GM23248 (cell line): Measurements from ENCODE around the gene GABRP. TPM values are rescaled to one million over a fixed set of nuclear protein-coding genes. Genes with fewer than 3 reads are reported as not detected.
A peak's percentile ranks its signal among the peaks of the same experiment; 100 is the strongest.

Experiments
- DNase-seq: peaks from one replicate; pipeline ENCODE4 v3.0.0-alpha.2; 2015
- H2AFZ ChIP-seq: fragments of 200-600 bp; sonication (generic); 2 replicates; pipeline ENCODE4 v1.6.1; 2016; ENCODE audit warnings: antibody characterized with exemption
- H3F3A ChIP-seq: fragments of 200-600 bp; sonication (generic); 2 replicates; pipeline ENCODE4 v1.6.1; 2016; ENCODE audit warnings: mild to moderate bottlenecking, antibody characterized with exemption, mixed run types; ENCODE audit not compliant: insufficient read depth
- H3K27ac ChIP-seq: fragments of 200-600 bp; sonication (generic); 2 replicates; pipeline ENCODE4 v1.5.1; 2016; ENCODE audit warnings: mild to moderate bottlenecking
- H3K27me3 ChIP-seq: fragments of 200-600 bp; sonication (generic); replicated peaks from 2 replicates; pipeline ENCODE4 v1.6.1; 2016; ENCODE audit warnings: mild to moderate bottlenecking; ENCODE audit not compliant: insufficient read depth
- H3K36me3 ChIP-seq: fragments of 200-600 bp; sonication (generic); 2 replicates; pipeline ENCODE4 v1.6.1; 2016; ENCODE audit warnings: low read depth, mild to moderate bottlenecking
- H3K4me1 ChIP-seq: fragments of 200-600 bp; sonication (generic); 2 replicates; pipeline ENCODE4 v1.6.1; 2016; ENCODE audit warnings: mild to moderate bottlenecking; ENCODE audit not compliant: insufficient read depth
- H3K4me2 ChIP-seq: fragments of 200-600 bp; sonication (generic); one replicate; pipeline ENCODE4 v1.6.1; 2016; ENCODE audit warnings: mild to moderate bottlenecking; ENCODE audit not compliant: unreplicated experiment
- H3K4me3 ChIP-seq: fragments of 200-600 bp; sonication (generic); 2 replicates; pipeline ENCODE4 v1.5.1; 2016; ENCODE audit warnings: mild to moderate bottlenecking
- H3K79me2 ChIP-seq: fragments of 200-600 bp; sonication (generic); 2 replicates; pipeline ENCODE4 v1.6.1; 2016; ENCODE audit warnings: mild to moderate bottlenecking; ENCODE audit not compliant: insufficient read depth
- H3K9ac ChIP-seq: fragments of 200-600 bp; sonication (generic); 2 replicates; pipeline ENCODE4 v1.6.1; 2016; ENCODE audit warnings: mild to moderate bottlenecking
- H3K9me2 ChIP-seq: fragments of 200-600 bp; sonication (generic); 2 replicates; pipeline ENCODE4 v1.6.1; 2016; ENCODE audit warnings: mixed run types, mild to moderate bottlenecking, moderate library complexity; ENCODE audit not compliant: insufficient read depth
- H3K9me3 ChIP-seq: fragments of 200-600 bp; sonication (generic); one replicate; pipeline ENCODE4 v1.6.1; 2017; ENCODE audit warnings: low read depth
- H4K20me1 ChIP-seq: fragments of 200-600 bp; sonication (generic); 2 replicates; pipeline ENCODE4 v1.6.0; 2016; ENCODE audit not compliant: insufficient read depth
- EZH2 ChIP-seq: fragments of 200-600 bp; sonication (generic); IDR thresholded peaks from 2 replicates; pipeline ENCODE4 v1.6.1; 2018; ENCODE audit warnings: antibody characterized with exemption, mild to moderate bottlenecking; ENCODE audit not compliant: insufficient read depth, poor library complexity, severe bottlenecking
- EZH2phosphoT487 ChIP-seq: fragments of 200-600 bp; sonication (generic); IDR thresholded peaks from 2 replicates; pipeline ENCODE4 v1.6.1; 2018; ENCODE audit warnings: antibody characterized with exemption, moderate library complexity, mild to moderate bottlenecking, low read depth; ENCODE audit not compliant: insufficient read depth
- WGBS, 2 experiments: methylation state at CpG; one replicate each; pipeline ENCODE4 v1.1.6; 2015 to 2017; ENCODE audit warnings: low lambda C conversion rate in 2 of 2, low coverage in 1 of 2; ENCODE audit errors: missing lambda C conversion rate in 2 of 2; 5-methylcytosine and 5-hydroxymethylcytosine counted together
- in situ Hi-C: fragments of 300-500 bp; cut with MboI; formaldehyde crosslinking; loops from 2 replicates; pipeline ENCODE4 v1.15.0; 2020
- polyA plus RNA-seq: library from polyadenylated mRNA; unstranded; fragments of >200 nt; fragmentation: Nextera tagmentation; extraction: Ambion mirVana; gene quantifications from 2 replicates; pipeline ENCODE4 v1.2.1, GENCODE V29; 2016
- total RNA-seq: library from RNA; depleted of rRNA; stranded (reverse); fragments of >200 nt; shearing (Covaris generic); gene quantifications from 2 replicates; pipeline ENCODE4 v1.2.3, GENCODE V29; 2014

Gene GABRP
- total and polyA plus RNA-seq, 2 experiments from 2014 or later: not detected

GRCh38 chr5:170747851-170748250 lies 35.7 kb upstream of the GABRP start:
- Histone ChIP-seq H3K9ac (no peak overlapping the region), H2AFZ (no peak overlapping the region), H3K36me3 (no peaks in the 10 kb centered on the region), H3K9me2 (no peaks in the 10 kb centered on the region), H3K79me2 (no peaks in the 10 kb centered on the region), H3F3A (no peaks in the 10 kb centered on the region), H4K20me1 (no peaks in the 10 kb centered on the region), H3K4me3 (no peak overlapping the region), H3K9me3 (no peaks in the 10 kb centered on the region), H3K4me2 (no peak overlapping the region), H3K4me1 (no peaks in the 10 kb centered on the region; the same call in 1 of the 2 replicates), H3K27me3 (peaks cover 24% of the 10 kb centered on the region; the same call in 1 of the 2 replicates), H3K27ac (no peak overlapping the region)
- in situ Hi-C loops: loop anchor here (10.0 kb wide), 1 partner anchor 597 kb away; no protein-coding TSS in a partner anchor
- WGBS, 2 experiments: 72 to 74% methylated on average over 10 of the region's 10 CpGs
- peak; percentile 10 for DNase-seq
- TF ChIP-seq EZH2: no peak
- no peak for TF ChIP-seq EZH2phosphoT487

- H3K9me3 ChIP-seq: no peaks in the 10 kb centered on the region
- H3K9ac ChIP-seq: no peak overlapping the region
- no peaks in the 10 kb centered on the region for H3K79me2 ChIP-seq
- in situ Hi-C loops: loop anchor here (10.0 kb wide), 1 partner anchor 596 kb away; no protein-coding TSS in a partner anchor
- H3K36me3 ChIP-seq: no peaks in the 10 kb centered on the region
- no peak overlapping the region for H3K27ac ChIP-seq
- H3K4me2 ChIP-seq: no peak overlapping the region
- TF ChIP-seq EZH2phosphoT487: no peak
- no peak for TF ChIP-seq EZH2
- no peaks in the 10 kb centered on the region for H3F3A ChIP-seq
- H2AFZ ChIP-seq: no peak overlapping the region
- H3K9me2 ChIP-seq: no peaks in the 10 kb centered on the region
- H3K4me1 ChIP-seq: no peaks in the 10 kb centered on the region; the same call in 1 of the 2 replicates
- no peak overlapping the region for H3K4me3 ChIP-seq
- 60 to 62% methylated on average over 13 of the region's 13 CpGs for WGBS, 2 experiments
- H4K20me1 ChIP-seq: no peaks in the 10 kb centered on the region
- H3K27me3 ChIP-seq: peaks cover 24% of the 10 kb centered on the region; the same call in 1 of the 2 replicates
- no peak for DNase-seq
Measured at GRCh38 chr5:170748951-170749471, 34.5 kb upstream of the GABRP start.

- Histone ChIP-seq H3K36me3 (no peaks in the 10 kb centered on the region), H3K27me3 (peaks cover 23% of the 10 kb centered on the region; the same call in 1 of the 2 replicates), H3K79me2 (no peaks in the 10 kb centered on the region), H3K27ac (no peak overlapping the region), H3K4me1 (no peaks in the 10 kb centered on the region), H3K4me2 (no peak overlapping the region), H4K20me1 (no peaks in the 10 kb centered on the region), H2AFZ (no peak overlapping the region), H3K9ac (no peak overlapping the region), H3K9me3 (no peaks in the 10 kb centered on the region), H3K9me2 (no peaks in the 10 kb centered on the region), H3K4me3 (no peak overlapping the region), H3F3A (no peaks in the 10 kb centered on the region)
- TF ChIP-seq EZH2phosphoT487 (no peak), EZH2 (no peak)
- in situ Hi-C loops: loop anchor here (10.0 kb wide), 1 partner anchor 595 kb away; no protein-coding TSS in a partner anchor
- WGBS, 2 experiments: 60% methylated on average over 7 of the region's 7 CpGs
- no peak for DNase-seq
Measured at GRCh38 chr5:170749911-170750431, 33.6 kb upstream of the GABRP start.

GRCh38 chr5:170750791-170751190 lies 32.7 kb upstream of the GABRP start:
- Histone ChIP-seq H3K4me3 (no peak overlapping the region), H3K36me3 (no peaks in the 10 kb centered on the region), H3K9me3 (no peaks in the 10 kb centered on the region), H3K27ac (no peak overlapping the region), H3K4me2 (no peak overlapping the region), H3F3A (no peaks in the 10 kb centered on the region), H2AFZ (no peak overlapping the region), H3K27me3 (peaks cover 21% of the 10 kb centered on the region; the same call in 1 of the 2 replicates), H3K79me2 (no peaks in the 10 kb centered on the region), H3K4me1 (no peaks in the 10 kb centered on the region), H3K9ac (no peak overlapping the region), H4K20me1 (no peaks in the 10 kb centered on the region), H3K9me2 (no peaks in the 10 kb centered on the region)
- DNase-seq: no peak
- WGBS, 2 experiments: 65 to 71% methylated on average over 6 of the region's 6 CpGs
- TF ChIP-seq EZH2 (no peak), EZH2phosphoT487 (no peak)
- in situ Hi-C loops: no loop called here
